HAP-1 (cell line): ENCODE results near the gene SFXN1.
"Not testable (repeated sequence)": the region's sequence is repeated elsewhere in the genome, so short reads cannot be mapped to it uniquely, and the experiment has no call there.

Experiments used
- DNase-seq, 2 experiments: peaks; one replicate each; pipeline ENCODE4 v3.0.0-alpha.2; 2016 to 2020; ENCODE audit warnings: low spot score in 2 of 2
- H3K27me3 ChIP-seq: fragments of 250-450 bp; sonication (Bioruptor Pico); 2 replicates; pipeline ENCODE4 v1.5.1; 2020; ENCODE audit warnings: low read depth, mild to moderate bottlenecking, moderate library complexity
- H3K36me3 ChIP-seq: fragments of 250-450 bp; sonication (Bioruptor Pico); replicated peaks from 2 replicates; pipeline ENCODE4 v1.5.1; 2020; ENCODE audit warnings: mild to moderate bottlenecking
- H3K4me1 ChIP-seq: fragments of 250-450 bp; sonication (Bioruptor Pico); 2 replicates; pipeline ENCODE4 v1.5.1; 2020; ENCODE audit warnings: mild to moderate bottlenecking
- H3K4me3 ChIP-seq: fragments of 250-450 bp; sonication (Bioruptor Pico); 2 replicates; pipeline ENCODE4 v1.5.1; 2020; ENCODE audit warnings: mild to moderate bottlenecking, moderate library complexity
- H3K9me3 ChIP-seq: fragments of 250-450 bp; sonication (Bioruptor Pico); 2 replicates; pipeline ENCODE4 v1.5.1; 2020; ENCODE audit warnings: mild to moderate bottlenecking, moderate library complexity
- in situ Hi-C: fragments of 300-500 bp; cut with MboI; formaldehyde crosslinking; loops from 3 replicates; pipeline ENCODE4 v1.14.3; 2020; ENCODE audit warnings: low sequenced_read_pairs, inconsistent platforms, mixed read lengths

Gene SFXN1

GRCh38 chr5:175478384-175479124 is at the start of gene SFXN1:
Gene SFXN1, plus strand, starts transcription at chr5:175478560. Its CDS starts 13,544 bp downstream, at chr5:175492104.
- Histone ChIP-seq H3K27me3 (peaks cover 4% of the 10 kb centered on the region), H3K4me3 (peak within 1 kb of the TSS; percentile 78), H3K36me3 (peaks cover 37% of the 10 kb centered on the region), H3K4me1 (peaks cover 9% of the 10 kb centered on the region), H3K9me3 (no peaks in the 10 kb centered on the region)
- in situ Hi-C loops = no loop called here
- DNase-seq = peak; percentile 71 to 85

- Histone ChIP-seq H3K36me3 (no peaks in the 10 kb centered on the region), H3K4me3 (no peak overlapping the region), H3K4me1 (no peaks in the 10 kb centered on the region), H3K27me3 (peaks cover 42% of the 10 kb centered on the region), H3K9me3 (no peaks in the 10 kb centered on the region)
- in situ Hi-C loops = no loop called here
- no peak for DNase-seq
These were observed 43.6 kb upstream of the SFXN1 start for GRCh38 chr5:175434800-175435199.

GRCh38 chr5:175436359-175436758 is 42.0 kb upstream of the SFXN1 start:
- in situ Hi-C loops = no loop called here

GRCh38 chr5:175438234-175438857 is 40.0 kb upstream of the SFXN1 start:
- no peak for DNase-seq
- Histone ChIP-seq H3K36me3 (no peaks in the 10 kb centered on the region), H3K9me3 (no peaks in the 10 kb centered on the region), H3K4me1 (no peaks in the 10 kb centered on the region), H3K27me3 (peaks cover 52% of the 10 kb centered on the region), H3K4me3 (no peak overlapping the region)
- in situ Hi-C loops = no loop called here

More at GRCh38 chr5:175436359-175436758, 42.0 kb upstream of the SFXN1 start:
- no peak for DNase-seq
- Histone ChIP-seq H3K4me3 (no peak overlapping the region), H3K27me3 (peaks cover 48% of the 10 kb centered on the region), H3K4me1 (no peaks in the 10 kb centered on the region), H3K9me3 (no peaks in the 10 kb centered on the region), H3K36me3 (no peaks in the 10 kb centered on the region)

GRCh38 chr5:175443514-175444059 is 34.8 kb upstream of the SFXN1 start:
- Histone ChIP-seq H3K36me3 (no peaks in the 10 kb centered on the region), H3K4me1 (no peaks in the 10 kb centered on the region), H3K4me3 (no peak overlapping the region), H3K9me3 (no peaks in the 10 kb centered on the region), H3K27me3 (peaks cover 66% of the 10 kb centered on the region)
- DNase-seq = no peak
- in situ Hi-C loops = loop anchor here (10.0 kb wide), 1 partner anchor 489 kb away; no protein-coding TSS in a partner anchor

- peaks cover 62% of the 10 kb centered on the region for H3K27me3 ChIP-seq
- no peaks in the 10 kb centered on the region for H3K4me1 ChIP-seq
- in situ Hi-C loops = loop anchor here (10.0 kb wide), 1 partner anchor 489 kb away; no protein-coding TSS in a partner anchor
- H3K4me3 ChIP-seq = no peak within 1 kb of the TSS
- no peaks in the 10 kb centered on the region for H3K9me3 ChIP-seq
- no peaks in the 10 kb centered on the region for H3K36me3 ChIP-seq
- DNase-seq = peak in 1 of 2 experiments; percentile 53
These were observed 34.1 kb upstream of the SFXN1 start, which contains the start of gene DRD1 for GRCh38 chr5:175444060-175444904. Gene DRD1, minus strand, starts transcription at chr5:175444182. Its CDS starts 1,083 bp downstream, at chr5:175443099.

GRCh38 chr5:175444905-175445456 is 33.4 kb upstream of the SFXN1 start:
- Histone ChIP-seq H3K9me3 (no peaks in the 10 kb centered on the region), H3K4me3 (no peak overlapping the region), H3K36me3 (no peaks in the 10 kb centered on the region), H3K4me1 (no peaks in the 10 kb centered on the region), H3K27me3 (peaks cover 59% of the 10 kb centered on the region)
- DNase-seq = no peak
- in situ Hi-C loops = loop anchor here (10.0 kb wide), 1 partner anchor 490 kb away; no protein-coding TSS in a partner anchor

- peaks cover 61% of the 10 kb centered on the region for H3K27me3 ChIP-seq
- in situ Hi-C loops = loop anchor here (10.0 kb wide), 1 partner anchor 492 kb away; no protein-coding TSS in a partner anchor
- not testable (repeated sequence) for H3K36me3 ChIP-seq, H3K4me1 ChIP-seq, DNase-seq, H3K9me3 ChIP-seq, H3K4me3 ChIP-seq
These were observed 32.0 kb upstream of the SFXN1 start for GRCh38 chr5:175446378-175446777.

- H3K9me3 ChIP-seq = no peaks in the 10 kb centered on the region
- no peaks in the 10 kb centered on the region for H3K4me1 ChIP-seq
- H3K36me3 ChIP-seq = no peaks in the 10 kb centered on the region
- in situ Hi-C loops = loop anchor here (10.0 kb wide), 1 partner anchor 493 kb away; no protein-coding TSS in a partner anchor
- peaks cover 66% of the 10 kb centered on the region for H3K27me3 ChIP-seq
- no peak for DNase-seq
- H3K4me3 ChIP-seq = no peak overlapping the region
These were observed 30.8 kb upstream of the SFXN1 start for GRCh38 chr5:175447571-175447970.

GRCh38 chr5:175448276-175448675 is 30.1 kb upstream of the SFXN1 start:
- Histone ChIP-seq H3K36me3 (no peaks in the 10 kb centered on the region), H3K4me1 (no peaks in the 10 kb centered on the region), H3K4me3 (no peak overlapping the region), H3K9me3 (no peaks in the 10 kb centered on the region), H3K27me3 (peaks cover 62% of the 10 kb centered on the region)
- peak in 1 of 2 experiments; percentile 21 for DNase-seq
- in situ Hi-C loops = loop anchor here (10.0 kb wide), 1 partner anchor 493 kb away; no protein-coding TSS in a partner anchor

- Histone ChIP-seq H3K4me3 (no peak overlapping the region), H3K4me1 (no peaks in the 10 kb centered on the region), H3K27me3 (peaks cover 33% of the 10 kb centered on the region), H3K9me3 (no peaks in the 10 kb centered on the region), H3K36me3 (no peaks in the 10 kb centered on the region)
- in situ Hi-C loops = no loop called here
- DNase-seq = no peak
These were observed 26.2 kb upstream of the SFXN1 start for GRCh38 chr5:175452166-175452565.

- DNase-seq, H3K4me3 ChIP-seq, H3K36me3 ChIP-seq, in situ Hi-C loops, H3K9me3 ChIP-seq, H3K4me1 ChIP-seq: not testable (repeated sequence)
- H3K27me3 ChIP-seq = peaks cover 31% of the 10 kb centered on the region
These were observed 24.0 kb upstream of the SFXN1 start for GRCh38 chr5:175454338-175454737.
